Activated gamma-delta T cell (primary cell): Measurements from ENCODE around the gene CCDC18.
"Not testable (repeated sequence)": the region's sequence is repeated elsewhere in the genome, so short reads cannot be mapped to it uniquely, and the experiment has no call there.

Source experiments
- DNase-seq: peaks from one replicate; lab custom pipeline; 2025; lab: John Stamatoyannopoulos, UW
- total RNA-seq, 2 donors: gene quantifications; one replicate each; lab custom pipeline; 2026; lab: John Stamatoyannopoulos, UW

Gene CCDC18, protein sequence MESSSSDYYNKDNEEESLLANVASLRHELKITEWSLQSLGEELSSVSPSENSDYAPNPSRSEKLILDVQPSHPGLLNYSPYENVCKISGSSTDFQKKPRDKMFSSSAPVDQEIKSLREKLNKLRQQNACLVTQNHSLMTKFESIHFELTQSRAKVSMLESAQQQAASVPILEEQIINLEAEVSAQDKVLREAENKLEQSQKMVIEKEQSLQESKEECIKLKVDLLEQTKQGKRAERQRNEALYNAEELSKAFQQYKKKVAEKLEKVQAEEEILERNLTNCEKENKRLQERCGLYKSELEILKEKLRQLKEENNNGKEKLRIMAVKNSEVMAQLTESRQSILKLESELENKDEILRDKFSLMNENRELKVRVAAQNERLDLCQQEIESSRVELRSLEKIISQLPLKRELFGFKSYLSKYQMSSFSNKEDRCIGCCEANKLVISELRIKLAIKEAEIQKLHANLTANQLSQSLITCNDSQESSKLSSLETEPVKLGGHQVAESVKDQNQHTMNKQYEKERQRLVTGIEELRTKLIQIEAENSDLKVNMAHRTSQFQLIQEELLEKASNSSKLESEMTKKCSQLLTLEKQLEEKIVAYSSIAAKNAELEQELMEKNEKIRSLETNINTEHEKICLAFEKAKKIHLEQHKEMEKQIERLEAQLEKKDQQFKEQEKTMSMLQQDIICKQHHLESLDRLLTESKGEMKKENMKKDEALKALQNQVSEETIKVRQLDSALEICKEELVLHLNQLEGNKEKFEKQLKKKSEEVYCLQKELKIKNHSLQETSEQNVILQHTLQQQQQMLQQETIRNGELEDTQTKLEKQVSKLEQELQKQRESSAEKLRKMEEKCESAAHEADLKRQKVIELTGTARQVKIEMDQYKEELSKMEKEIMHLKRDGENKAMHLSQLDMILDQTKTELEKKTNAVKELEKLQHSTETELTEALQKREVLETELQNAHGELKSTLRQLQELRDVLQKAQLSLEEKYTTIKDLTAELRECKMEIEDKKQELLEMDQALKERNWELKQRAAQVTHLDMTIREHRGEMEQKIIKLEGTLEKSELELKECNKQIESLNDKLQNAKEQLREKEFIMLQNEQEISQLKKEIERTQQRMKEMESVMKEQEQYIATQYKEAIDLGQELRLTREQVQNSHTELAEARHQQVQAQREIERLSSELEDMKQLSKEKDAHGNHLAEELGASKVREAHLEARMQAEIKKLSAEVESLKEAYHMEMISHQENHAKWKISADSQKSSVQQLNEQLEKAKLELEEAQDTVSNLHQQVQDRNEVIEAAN (N-terminal part only)
- total RNA-seq, result 30.0 to 39.5 reads per million in 2 donors

DNA sequence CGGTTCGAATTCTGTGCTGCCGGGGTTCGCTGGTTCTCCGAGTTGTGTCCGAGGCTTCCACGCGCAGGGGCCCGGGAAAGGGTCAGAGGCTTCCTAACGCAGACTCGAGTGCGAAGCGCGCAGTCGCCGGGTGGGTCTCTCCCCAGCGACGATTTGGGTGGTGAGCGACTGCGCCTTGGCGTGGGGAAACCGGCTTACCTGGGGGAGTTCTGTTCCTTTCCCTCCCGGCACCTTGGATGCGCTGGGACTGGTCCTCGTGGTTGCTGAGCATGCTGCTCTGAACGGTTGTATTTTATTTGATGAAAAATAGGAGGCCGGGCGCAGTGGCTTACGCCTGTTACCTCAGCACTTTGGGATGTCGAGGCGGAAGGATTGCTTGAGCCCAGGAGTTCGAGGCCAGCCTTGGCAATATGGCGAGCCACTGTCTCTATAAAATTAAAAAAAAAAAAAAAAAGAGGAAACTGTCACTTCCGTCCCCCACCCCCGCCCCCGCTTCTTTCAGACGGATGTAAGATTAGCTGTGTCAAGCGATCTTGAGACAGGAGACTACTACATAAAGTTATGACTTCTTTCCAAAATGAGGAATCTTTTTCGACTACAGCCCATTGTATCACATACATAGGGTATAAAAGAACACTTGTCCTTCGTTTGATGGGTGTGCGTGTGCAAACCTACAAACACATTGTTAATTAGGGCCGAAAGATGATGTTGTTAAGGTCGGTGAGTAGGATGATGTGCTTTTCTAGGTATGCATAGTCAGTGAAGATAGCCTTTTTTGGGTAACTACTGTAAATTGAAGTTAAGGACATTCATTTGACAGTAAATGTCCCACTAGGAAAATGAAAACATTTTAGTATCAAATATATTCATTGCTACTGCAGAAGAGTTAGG is at the start of gene CCDC18:
CCDC18 (plus strand) TSS at position 2 of the 891 bp plus-strand sequence. CDS start 2,638 bp downstream, outside the sequence.
- DNase-seq, result no peak

DNA sequence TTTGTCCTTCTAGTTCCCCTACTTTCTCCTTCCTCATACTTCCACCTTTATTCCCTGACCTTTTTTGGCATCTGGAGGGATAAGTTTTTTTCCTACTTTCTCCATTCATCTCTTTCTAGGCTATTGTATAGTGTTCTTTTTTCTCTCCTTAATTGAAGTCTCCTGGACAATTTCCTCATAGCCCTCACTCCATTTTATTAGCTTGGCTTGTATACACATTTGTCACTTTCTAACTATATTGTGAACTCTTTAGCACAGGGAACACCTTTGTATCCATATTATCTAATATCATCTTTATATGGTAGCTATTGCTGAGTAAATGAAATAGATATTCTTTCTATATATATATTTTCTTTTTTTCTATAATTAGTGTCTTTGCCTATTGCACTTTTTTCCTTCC is 47.9 kb upstream of the CCDC18 start:
- DNase-seq, result no peak

DNA sequence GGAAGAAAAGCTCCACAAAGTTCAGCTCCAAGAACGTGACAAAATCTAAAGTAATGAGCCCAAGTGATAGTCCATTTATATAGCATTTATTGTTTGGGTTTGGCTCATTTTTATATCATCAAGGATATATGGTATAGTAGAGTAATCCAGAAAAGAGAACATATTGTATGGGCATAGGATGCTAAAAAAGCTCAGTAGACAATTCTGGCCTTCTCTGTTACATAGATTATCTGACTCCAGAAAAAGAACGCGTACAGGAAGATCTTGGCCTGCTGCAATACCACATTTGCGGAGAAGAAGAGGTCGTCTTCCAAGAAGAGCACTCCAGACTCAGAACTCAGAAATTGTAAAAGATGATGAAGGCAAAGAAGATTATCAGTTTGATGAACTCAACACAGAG is 44.1 kb upstream of the CCDC18 start:
- no peak for DNase-seq

DNA sequence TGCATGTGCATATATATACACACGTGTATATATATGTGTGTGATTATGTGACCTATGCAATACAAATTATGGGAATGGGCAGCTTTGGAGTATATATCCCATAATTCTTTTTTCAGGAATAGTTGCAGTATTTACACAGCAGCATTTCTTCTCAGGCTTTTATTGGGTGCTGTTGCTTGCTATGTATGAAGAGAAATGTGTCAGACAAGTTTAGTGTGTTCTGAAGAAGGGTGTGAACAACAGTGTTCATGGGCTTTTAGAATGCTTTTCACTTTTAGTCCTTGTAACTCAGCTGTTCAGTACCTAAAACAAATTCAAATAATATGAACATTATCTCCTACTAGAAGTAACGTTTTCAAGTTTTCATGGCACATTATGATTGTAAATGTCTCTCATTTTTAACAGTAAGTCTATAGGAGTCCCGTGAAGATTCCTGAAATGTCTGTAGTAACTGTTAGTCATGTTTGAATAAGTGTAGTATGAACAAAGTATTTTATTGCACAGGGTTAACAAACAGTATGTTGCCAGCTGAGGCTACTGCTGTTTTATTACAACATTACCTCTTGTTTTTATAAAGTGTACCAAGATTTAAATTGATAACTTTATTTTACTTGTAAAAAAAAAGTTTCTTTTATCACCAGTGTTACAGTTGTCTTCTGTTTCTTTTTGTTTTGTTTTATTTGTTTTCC is 42.8 kb upstream of the CCDC18 start:
- DNase-seq, result no peak

DNA sequence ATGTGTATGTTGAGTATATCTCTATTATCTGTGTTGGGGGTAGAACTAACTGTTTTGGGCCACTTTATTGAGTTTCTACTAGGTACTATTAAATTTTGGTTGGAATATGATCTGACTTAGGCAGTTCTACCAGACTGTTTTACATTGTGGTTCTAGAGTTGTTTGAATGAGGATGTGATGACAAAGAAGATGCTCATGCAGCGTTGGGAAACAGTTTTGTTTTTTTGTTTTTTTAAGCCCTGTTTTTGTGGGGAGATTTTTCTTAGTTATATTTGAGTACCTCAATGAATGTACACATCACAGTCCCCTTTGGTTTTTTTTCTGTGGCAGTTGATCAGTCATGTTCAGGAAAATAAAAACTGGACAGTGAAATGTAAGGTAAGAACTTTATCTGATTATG is 40.4 kb upstream of the CCDC18 start:
- no peak for DNase-seq

DNA sequence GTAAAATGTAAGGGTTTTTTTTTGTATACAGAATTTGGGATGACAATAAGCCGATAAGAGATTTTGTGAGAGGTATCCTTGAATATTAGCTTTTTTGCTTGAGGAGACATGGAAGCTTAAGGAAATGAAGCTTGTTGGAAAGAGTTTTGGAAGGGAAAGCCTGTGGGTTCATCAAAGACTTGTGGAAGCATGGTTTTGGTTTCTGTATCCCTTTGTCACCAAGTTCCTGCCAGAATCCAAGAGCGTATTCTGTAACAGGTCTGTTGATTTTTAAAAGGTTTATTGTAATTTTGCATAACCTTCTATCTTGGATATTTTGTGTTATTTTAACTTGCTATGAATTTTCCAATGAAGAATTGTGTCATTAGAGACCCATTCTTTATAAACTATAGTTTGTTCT is 38.4 kb upstream of the CCDC18 start:
- no peak for DNase-seq

DNA sequence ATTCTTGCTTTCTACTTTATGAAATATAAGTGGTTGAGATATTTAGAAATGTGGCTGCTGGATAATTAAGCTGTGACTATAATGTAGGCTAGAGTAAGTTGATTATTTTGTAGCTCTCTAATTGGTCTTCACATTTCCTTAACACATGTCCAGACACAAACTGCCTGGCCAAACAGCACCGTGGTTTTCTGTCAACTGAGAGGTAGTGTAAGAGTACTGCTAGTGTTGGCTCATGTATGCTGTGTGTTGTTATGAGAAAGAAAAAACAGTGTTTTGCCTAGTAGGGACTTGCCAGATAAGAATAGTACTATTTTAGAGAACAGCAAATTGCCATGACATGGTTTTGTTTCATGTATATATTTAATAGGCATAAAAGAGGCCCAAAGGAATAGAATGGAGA is 37.4 kb upstream of the CCDC18 start:
- DNase-seq, result no peak

DNA sequence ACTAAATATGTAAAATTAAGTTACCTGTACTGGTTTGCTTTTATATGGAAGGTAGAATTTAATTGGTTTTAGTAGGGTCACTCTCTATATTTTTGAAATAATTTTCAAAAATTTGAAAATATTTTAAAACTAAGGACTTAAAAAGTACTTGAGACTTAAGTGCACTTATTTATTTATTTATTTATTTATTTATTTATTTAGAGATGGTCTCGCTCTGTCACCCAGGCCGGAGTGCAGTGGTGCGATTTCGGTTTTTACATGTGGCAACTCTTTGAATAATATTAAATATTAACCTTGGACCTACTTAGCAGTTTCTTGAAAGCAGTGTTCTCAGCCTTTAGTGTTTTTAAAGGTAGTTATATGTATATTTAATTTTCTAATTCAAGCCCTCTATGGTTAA is 36.8 kb upstream of the CCDC18 start:
- DNase-seq, result no peak

DNA sequence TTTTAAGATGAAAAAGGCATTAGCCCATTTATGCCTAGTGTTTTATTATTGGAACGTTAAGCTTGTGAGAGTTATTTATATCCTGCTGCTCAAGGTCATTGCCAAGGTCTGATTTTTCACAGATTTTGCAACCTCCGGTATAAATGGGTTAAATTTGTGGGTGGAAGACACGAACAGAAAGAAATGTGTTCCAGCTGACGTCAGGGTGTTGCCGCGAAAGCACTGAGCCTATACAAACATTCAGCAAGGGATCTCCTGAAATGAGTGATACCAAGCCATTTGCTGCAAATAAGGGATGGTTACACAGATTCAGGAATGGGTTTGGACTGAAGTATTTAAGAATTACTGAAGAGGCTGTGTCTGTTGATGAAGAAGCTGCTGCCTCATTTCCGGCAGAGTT is 32.5 kb upstream of the CCDC18 start:
- DNase-seq, result no peak

DNA sequence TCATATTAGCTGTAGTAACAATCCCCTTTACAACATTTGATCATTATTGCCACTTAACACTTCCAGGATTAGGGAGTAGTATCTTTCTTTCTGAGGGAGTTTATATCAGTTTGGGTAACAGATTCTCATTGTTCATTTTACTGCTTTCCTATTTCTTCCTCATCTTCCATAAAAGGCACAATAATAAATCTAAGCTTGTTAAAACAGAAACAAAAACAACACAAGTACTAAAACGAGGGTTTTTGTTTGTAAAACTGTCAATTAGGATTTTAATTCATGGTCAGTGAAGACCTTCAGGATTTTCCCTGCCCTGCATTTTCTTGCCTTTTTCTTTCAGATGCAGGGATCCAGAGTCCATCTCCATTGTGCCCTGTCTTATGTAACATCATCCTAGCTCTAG is 29.8 kb upstream of the CCDC18 start:
- no peak for DNase-seq

DNA sequence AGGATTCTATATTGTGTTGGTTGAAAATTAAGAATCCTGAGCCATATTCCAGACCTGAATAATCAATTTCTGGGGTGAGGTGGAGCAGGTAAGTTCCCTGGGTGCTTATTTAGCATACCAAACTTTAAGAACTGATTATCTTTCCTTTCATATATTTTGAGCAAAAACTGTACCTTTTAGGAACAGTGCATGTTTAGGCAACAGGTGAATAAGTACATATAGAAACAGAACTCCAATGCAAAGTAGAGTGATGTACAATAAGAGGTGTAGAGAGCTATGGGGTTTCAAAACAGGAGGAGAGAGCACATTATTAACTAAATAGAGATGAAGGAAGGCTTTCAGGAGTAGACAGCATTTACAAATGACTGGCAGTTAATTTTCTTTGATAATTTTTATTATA is 29.1 kb upstream of the CCDC18 start:
- DNase-seq, result no peak

DNA sequence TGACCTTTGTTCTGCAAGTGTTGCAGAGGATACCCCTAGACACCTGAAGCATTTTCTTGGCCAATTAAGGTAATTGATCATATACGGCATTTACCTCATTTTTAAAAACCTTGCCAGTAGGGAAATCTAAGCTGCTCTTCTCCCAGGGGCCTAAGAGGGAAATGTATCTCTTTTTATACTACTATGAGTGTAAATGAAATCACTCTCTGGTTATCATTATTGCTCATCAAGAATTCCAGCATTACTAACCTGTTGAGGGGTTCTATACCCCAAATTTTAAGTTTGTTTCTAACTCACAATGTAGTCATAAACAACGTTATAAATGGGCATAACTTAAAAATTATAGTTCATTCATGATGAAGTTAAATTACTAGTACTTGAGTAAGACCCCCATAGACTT is 27.7 kb upstream of the CCDC18 start:
- DNase-seq, result no peak

DNA sequence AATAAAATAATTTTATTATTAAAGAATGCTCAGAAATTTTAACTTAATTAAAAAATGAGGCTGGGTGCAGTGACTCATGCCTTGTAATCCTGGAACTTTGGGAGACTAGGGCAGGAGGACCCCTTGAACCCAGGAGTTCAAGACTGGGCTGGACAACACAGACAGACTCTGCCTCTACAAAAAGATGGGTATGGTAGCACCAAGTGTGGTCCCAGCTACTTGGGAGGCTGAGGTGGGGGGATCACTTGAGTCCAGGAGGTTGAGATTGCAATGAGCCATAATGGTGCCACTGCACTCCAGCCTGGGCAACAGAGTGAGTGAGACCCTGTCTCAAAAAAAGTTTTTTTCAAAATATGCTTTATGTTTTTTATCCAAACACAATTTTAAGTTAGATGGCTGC is 25.6 kb upstream of the CCDC18 start:
- no peak for DNase-seq

DNA sequence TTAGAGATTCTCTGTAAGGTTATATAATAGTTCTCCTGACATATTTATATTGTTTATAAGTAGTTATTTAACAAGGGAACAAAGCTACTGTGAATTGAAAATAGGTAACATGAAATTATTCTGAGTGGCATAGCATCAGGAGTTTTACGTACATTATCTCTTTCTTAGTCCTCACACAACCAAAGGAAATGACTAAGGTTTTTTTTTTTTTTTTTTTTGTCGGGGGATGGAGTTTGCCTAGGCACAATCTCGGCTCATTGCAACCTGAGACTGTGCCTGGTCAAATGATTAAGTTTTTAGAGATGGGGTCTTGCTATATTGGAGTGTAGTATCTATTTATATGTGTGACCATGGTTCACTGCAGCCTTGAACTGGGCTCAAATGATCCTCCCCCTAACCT is 25.2 kb upstream of the CCDC18 start:
- no peak for DNase-seq

DNA sequence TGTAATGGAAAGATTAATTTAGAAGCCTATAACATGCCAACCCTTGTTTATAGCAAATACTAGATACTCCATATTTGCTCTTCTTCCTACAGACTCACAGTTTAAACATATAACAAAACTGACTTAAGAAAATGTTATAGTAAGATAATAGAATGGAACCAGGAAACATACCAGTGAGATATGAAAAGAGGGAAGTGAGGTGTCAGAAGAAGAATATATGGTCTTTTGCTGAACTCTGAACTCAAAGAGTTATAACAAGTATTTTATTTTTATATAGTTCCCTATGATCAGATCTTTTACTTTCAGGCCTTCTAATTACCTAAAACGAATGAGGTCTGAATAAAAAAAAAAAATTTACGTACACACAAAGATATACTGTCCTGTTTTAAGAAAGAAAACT is 21.2 kb upstream of the CCDC18 start:
- no peak for DNase-seq

DNA sequence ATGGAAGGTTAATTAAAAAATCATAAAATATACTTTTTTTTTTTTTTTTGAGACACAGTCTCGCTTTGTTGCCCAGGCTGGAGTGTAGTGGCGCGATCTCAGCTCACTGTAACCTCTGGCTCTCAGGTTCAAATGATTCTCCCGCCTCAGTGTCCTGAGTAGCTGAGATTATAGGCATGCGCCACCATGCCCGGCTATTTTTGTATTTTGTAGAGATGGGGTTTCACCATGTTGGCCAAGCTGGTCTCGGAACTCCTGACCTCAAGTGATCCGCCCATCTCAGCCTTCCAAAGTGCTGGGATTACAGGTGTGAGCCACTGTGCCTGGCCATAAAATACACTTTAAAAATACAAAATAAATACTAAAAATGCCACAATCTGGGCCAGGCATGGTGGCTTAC is 17.2 kb upstream of the CCDC18 start:
- DNase-seq, result not testable (repeated sequence)

DNA sequence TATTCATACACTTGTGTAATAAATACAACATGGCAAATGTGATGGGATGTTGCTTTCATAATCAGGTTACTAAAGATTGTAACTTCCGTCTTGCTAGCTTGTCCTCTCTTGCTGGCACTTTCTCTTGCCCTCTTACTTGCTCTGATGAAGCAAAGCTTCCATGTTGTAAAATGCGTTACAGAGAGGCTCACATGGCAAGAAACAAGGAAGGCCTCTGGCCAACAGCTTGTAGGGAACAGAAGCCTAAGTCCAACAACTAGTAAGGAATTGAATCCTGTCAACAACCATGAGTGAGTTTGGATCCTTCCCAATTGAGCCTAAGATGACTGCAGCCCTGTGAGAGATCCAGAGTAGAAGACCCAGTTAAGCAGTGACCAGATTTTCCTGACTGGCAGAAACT is 15.7 kb upstream of the CCDC18 start:
- DNase-seq, result no peak

DNA sequence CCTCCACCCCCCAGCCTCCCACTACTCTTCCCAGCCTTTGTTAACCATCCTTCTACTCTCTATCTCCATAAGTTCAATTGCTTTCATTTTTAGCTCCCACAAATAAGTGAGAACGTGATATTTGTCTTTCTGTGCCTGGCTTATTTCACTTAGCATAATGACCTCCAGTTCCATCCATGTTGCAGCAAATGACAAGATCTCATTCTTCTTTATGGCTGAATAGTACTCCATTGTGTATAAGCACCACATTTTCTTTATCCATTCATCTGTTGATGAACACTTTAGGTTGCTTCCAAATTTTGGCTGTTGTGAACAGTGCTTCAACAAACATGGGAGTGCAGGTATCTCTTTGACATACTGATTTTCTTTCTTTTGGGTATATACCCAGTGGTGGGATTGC is 14.6 kb upstream of the CCDC18 start:
- DNase-seq, result not testable (repeated sequence)

DNA sequence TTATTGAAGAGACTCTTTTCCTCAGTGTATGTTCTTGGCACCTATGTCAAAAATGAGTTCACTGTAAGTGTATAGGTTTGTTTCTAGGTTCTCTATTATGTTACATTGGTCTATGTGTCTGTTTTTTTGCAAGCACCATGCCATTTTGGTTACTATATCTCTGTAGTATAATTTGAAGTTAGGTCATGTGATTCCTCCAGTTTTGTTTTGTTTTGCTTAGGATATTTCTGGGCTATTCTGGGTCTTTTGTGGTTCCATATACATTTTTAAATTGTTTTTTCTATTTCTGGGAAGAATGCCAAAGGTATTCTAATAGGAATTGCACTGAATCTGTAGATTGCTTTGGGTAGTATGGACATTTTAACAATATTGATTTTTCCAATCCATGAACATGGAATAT is 13.5 kb upstream of the CCDC18 start:
- no peak for DNase-seq

DNA sequence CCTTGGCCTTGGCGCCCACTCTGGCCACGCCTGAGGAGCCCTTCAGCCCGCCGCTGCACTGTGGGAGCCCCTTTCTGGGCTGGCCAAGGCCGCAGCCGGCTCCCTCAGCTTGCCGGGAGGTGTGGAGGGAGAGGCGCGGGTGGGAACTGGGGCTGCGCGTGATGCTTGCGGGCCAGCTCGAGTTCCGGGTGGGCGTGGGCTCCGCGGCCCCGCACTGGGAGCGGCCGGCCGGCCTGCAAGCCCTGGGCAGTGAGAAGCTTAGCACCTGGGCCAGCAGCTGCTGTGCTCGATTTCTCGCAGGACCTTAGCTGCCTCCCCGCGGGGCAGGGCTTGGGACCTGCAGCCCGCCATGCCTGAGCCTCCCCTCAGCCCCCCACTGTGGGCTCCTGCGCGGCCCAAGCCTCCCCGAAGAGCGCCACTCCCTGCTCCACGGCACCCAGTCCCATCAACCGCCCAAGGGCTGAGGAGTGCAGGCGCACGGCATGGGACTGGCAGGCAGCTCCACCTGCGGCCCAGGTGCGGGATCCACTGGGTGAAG is 10.3 kb upstream of the CCDC18 start:
- not testable (repeated sequence) for DNase-seq
